Stimulated activated CD4-positive, alpha-beta T cell treated with anti-CD3 and anti-CD28 coated beads, Interleukin-4, amount 100 ng/mL, for 1 hour (primary cell): ENCODE data around the gene APP.
"Not testable (repeated sequence)": the region's sequence is repeated elsewhere in the genome, so short reads cannot be mapped to it uniquely, and the experiment has no call there.

Source experiments
- DNase-seq: peaks from one replicate; pipeline ENCODE4 v3.0.0-alpha.2; 2020

The APP gene

DNA sequence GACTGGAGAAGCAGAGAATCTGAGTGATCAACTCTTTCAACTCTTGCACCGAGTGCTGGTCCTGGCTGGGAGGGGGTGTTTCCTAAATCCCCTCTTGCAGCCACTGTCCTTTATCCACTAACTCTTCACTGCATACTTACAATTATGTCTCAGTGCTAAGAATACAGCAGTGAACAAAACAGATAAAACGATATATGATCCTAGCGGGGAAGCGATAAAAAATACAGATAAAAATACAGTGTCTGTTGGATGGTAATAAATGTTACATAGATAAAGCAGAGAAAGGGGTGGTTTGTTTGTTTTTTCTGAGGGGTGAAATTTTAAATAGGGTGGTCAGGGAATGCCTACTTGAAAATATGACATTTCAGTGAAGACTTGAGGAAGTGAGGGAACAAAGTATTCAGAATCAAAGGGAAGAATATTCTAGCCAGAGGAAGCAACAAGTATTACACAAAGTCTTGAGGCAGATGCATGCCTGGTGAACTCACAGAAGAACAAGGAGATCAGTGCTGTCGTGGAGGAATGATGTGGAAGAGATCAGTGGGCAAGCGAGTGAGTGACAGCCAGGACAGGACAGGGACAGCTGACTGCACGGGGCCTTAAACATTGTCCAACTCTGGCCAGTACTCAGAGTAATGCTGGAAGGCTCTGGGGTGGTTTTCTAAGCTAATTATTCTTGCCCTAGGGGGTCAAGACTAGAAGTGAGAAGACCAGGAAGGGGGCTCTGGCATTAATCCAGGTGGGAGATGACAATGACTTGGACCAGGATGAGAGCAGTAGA is 110.0 kb downstream of the APP start:
- no peak for DNase-seq

DNA sequence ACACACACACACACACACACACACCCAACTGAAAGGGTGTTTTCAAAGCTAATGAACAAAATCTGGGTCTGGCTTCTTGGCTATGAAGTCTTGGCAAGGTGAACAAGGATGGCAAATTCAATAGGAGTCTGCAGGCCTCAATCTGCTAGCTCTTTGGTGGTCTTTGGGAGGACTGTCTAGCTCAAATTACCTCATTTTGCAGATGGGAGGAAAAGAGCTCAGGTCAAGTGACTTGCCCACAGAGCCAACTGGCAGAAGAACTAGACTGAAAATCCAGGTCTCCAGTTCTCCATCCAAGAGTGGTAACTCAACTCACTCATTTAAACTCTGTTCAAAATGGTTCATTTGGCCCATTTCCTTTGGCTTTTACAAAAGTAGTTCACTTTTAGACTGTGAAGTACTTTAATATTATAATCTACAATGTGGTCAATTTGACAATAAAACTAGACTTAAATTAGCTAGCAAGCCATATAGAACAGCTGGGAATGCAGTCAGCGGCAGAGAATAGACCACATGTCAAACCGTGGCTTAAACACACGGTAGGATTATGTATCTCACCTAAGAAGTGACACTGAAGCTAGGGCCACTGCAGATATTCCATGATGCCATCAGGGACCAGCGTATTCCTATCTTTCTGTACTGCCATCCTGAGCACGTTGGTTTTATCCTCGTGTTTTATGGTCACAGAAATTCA is 112.9 kb downstream of the APP start:
- no peak for DNase-seq

DNA sequence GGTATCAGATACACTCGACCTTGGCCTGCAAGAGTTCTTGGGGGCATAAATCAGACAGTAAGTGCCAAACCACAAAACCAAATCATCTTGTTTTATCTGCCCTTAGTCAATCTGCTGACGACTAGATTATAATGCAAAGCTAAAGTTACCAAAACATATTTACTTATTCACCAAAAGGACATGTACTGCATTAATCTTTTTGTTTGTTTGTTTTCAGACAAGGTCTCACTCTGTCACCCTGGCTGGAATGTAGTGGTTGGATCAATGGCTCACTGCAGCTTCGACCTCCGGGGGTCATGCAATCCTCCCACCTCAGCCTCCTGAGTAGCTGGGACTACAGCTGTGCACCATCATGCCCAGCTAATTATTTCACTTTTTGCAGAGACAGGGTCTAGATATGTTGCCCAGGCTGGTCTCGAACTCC is 114.7 kb downstream of the APP start:
- no peak for DNase-seq

DNA sequence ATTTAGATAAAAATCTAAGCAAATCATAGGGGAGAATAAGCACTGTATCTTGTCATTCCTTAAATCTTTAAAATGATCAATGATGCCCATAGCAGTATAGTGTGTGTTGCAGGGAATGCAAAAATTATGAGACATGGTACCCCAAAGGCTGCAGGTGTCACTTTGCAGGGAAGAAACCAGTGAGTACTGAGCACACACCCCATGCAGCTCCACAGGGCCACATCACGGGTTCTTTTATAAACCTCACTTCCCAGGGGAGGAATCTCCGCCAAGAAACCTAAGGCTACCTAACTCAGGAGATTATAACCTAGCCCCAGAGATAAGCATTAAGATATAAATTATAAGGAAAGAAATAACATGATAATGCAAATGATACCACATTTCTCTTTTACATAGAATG is 115.6 kb downstream of the APP start:
- DNase-seq: no peak

DNA sequence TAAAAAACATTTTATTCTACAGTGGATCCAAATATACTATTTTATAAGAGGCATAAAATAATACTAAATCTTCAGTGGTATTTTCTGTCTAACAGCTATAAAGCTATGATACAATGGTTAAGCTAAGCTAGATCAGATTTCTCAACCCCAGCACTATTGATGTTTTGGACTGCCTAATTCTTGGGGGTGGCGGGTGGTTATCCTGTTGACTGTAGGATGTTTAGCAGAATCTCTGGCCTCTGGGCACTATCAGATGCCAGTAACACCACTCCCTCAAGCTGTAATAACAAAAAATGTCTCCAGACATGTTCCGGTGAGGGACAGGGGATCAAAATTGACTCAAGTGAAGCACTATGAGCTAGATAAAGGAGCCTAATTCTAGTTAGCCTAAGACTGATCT is 118.5 kb downstream of the APP start:
- DNase-seq: no peak

DNA sequence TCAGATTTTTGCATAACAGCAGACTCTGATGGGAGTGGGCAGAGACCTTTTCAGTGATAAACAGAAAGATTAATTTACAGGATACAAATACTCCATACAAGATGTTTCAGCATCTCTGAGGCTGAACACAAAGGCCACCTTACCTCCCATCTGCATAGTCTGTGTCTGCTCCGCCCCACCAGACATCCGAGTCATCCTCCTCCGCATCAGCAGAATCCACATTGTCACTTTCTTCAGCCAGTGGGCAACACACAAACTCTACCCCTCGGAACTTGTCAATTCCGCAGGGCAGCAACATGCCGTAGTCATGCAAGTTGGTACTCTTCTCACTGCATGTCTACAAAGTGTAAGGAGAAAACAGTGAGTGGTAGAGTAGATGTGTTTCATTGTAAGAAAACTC is 119.7 kb downstream of the APP start:
- DNase-seq: no peak

DNA sequence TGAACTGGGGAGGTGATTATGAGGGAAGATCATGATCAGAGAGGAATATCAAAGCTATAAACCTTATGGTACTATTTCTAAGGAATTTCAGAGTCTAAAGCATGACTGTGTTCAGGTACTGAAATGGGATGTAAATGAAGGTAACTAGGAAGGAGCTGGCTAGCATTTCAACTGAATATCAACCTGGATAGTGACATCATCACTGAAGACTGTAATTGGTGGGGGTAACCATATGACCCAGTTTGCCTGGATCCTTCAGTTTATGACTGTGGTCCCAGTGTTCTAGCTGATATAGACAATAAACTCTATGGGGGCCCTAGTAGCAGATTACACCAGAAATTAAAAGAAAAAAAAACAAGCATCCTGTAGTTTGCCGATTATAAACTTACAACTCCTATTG is 120.8 kb downstream of the APP start:
- DNase-seq: no peak

DNA sequence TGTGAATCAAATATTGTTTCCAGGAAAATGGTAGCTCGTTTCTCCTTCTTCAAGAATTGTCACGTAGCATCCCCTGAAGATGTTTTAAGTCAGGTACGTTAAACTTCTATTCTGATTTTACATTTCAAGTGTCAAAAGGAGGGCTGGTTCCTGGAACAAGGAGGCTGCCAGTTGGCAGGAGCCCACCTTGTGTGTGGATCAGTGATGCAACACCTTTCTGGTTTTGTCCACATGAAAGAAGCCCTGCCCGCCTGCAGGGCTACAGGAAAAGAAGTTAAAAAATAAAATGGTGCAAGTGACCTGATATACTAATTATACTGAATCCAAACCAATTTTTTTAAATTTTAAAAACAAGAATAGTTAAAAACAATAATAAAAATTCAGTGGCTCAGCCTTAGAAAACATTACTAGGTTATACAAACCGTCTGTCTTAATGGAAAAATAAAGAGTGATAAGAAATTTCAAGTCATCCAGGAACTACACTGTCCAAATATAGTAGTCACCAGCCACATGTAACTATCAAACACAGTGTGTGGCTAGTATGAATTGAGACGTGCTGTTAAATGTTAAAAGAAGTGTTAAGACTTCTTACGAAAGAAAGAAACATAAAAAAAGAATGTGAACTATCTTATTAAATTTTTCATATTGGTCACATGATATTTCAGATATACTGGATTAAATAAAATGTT is 123.1 kb downstream of the APP start:
- DNase-seq: no peak

DNA sequence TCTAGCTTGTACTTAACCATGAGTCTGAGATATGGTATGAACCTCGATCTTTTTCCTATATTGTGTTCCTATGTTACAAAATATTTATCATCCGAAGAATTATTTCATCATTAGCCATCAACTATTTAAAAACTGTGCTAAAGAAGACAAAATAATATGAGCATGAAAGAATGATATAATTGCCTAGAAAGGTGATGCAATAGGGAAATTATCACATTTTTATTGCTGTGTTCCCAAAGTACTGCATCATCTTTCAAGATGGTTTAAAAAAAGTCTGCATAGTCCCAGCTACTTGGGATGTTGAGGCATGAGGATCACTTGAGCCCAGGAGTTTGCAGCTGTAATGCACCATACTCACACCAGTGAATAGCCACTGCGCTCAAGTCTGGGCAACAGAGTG is 126.7 kb downstream of the APP start:
- DNase-seq: no peak

DNA sequence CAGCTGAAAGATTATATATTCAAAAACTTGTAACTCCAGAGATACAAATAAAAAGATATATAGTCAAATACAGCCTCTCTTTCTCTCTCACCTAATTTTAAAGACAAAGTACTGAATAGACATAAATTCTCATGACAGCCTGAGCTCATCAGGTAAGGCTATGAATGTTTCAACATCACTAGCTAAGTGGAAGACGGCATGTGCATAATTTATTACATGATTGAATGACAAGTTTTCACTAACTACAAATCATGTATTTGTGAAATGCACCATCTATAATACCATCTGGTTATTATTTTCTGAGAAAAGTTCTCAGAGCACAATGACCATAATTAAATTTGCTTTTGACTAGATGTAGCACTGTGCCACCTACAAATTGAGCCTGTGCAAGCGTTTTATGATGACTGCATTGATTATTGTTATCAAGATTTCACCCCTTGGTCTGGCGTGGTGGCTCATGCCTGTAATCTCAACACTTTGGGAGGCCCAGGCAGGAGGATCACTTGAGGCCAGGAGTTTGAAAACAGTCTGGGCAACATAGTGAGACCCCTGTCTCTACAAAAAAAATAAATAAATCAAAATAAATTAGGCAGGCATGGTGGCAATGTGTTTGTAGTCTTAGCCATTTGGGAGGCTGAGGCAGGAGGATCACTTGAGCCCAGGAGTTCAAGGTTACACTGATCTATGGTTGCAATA is 128.2 kb downstream of the APP start:
- DNase-seq: no peak

DNA sequence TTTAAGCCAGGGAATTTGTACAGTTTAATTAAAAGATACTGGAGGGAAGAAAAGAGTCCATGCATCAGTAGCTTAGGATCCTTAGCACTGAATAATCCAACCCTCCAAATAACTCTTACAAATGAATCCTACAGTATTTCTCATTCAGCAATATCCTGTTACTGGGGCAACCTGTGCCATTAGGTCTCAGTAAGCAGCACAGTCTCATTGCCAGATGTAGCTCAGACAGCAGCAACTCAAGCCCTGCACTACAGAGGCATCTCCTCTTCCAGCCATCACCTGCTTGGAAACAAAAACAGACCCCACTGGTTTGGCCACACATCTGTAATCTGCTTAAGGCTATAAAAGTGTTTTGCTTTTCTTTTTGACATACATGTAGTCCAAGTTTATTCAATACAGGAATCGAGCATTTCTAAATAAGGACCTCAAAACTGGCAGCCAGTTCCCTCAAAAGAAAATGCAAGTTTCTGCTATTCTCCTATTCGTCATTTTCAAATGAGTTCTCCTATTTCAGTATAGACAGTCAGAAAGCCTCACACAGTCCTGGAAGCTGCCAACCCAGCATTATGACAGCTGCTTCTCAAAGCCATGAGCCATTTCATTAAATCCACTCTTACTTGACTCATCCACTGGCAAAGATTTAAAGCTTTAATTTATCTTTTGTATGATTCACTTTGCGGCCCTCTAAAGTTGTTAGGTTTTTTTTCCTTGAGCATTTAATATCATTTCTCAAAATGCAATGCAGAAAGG is 129.0 kb downstream of the APP start:
- DNase-seq: no peak

DNA sequence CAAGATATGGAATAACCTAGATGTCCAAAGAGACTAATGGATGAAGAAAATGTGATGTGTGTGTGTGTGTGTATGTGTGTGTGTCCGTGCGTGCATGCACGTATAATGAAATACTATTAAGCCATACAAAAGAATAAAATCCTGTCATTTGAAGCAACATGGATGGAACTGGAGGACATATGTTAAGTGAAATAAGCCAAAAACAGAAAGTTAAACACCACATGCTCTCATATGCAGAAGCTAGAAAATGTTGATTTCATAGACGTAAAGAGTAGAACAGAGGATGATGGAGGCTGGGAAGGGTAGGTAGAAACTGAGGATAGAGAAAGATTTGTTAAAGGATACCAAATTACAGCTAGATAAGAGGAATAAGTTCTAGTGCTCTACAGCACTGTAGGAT is 133.7 kb downstream of the APP start:
- no peak for DNase-seq

DNA sequence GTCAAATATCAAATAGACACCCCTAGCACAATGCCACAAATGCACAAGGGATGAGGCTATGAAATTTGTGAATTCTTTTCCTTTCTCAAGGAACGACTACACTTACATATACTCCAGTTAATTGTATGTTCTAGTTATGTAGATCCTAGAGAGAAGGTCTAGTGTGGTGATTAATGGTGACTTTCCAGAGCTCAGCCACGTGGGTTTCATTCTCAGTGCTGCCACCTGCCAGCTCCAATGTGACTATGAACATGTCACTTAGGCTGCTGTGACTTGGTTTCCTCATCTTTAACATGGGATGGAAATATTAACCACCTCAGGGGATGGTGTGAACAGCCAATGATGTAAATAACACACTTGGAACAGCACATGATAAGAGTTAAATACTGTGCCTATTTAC is 138.3 kb downstream of the APP start:
- no peak for DNase-seq

DNA sequence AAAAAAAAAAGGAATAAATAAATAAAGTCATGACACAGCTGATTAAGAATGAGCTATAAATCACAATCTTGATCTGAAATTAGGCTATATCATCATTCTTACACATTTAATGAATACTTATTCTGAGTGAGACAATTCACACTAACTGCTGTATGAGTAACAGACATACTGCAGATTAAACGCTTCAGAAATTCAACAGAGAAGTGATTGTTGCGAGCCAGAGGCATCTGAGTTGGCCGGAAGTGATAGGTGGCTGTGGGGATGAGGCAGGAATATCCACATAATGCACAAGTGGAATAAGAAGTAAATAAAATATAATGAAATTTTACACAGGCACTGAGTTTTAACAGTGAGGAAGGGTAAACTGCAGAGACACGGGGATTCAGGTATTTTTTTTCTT is 142.4 kb downstream of the APP start:
- DNase-seq: no peak

DNA sequence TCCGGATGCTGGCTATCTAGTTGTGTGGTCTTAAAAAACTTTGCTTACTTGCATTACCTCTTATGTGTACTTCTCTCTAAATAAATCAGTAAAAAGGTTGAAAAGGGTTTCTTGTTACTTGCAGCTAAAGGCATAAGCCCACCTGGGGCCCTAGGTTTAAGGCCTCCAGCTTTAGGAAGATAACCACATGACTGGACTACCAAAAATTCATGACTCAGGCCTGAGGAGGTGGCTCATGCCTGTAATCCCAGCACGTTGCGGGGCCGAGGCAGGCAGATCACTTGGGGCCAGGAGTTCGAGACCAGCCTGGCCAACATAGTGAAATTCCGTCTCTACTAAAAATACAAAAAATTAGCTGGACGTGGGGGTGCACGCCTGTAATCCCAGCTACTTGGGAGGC is 142.9 kb downstream of the APP start:
- DNase-seq: no peak

DNA sequence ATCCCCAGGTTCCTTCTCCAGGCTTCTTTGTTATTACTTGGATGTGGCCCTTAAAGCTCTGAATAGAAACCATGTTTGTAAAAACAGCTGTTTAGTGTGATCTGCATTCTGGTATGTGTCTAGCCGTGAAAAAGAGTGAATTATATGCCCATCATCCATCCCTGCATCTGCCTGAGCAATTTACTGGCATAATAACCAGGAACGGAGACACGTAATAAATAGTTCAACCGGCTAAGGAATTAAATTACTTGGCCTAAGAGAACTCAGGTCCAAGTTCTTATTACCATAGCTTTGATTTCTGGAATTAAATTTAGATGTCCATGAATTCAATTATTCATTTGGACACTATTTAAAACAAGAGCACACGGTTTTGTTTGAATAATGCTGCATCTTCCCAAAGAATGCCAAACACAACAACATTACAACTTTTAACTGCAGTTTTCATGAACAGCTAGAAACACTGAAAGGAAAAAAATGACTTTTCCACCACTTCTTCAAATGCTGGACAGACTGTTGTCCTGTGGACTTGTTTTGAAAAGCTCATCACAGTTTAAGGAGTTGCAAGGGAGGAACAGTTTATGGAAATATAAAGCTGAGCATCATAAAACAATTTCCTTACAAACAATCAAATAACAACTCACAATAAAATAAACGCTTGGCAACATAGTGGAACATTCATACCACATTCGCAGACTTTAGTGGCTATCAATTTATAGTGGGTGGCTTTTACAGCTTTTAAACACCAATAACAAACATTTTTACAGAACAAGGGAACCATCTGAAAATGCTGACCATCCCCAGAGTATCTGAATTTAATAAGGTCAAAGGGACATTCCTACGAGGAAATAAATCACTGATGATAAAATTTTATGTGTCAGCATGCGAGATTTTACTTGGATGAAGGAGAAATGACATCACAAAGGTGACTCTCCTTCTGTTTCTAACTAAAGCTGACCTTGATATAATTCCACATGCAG is 144.7 kb downstream of the APP start:
- no peak for DNase-seq

DNA sequence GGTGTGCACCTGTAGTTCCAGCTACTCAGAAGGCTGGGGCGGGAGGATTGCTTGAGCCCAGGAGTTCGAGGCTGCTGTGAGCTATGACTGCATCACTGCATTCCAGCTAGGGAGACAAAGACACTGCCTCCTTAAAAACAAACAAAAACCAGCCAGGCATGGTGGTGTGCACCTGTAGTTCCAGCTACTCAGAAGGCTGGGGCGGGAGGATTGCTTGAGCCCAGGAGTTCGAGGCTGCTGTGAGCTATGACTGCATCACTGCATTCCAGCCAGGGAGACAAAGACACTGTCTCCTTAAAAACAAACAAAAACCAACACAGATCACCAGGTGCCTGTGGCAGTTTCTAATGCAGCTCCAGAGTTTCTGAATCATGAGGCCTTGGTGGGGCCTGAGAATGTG is 147.2 kb downstream of the APP start:
- not testable (repeated sequence) for DNase-seq

DNA sequence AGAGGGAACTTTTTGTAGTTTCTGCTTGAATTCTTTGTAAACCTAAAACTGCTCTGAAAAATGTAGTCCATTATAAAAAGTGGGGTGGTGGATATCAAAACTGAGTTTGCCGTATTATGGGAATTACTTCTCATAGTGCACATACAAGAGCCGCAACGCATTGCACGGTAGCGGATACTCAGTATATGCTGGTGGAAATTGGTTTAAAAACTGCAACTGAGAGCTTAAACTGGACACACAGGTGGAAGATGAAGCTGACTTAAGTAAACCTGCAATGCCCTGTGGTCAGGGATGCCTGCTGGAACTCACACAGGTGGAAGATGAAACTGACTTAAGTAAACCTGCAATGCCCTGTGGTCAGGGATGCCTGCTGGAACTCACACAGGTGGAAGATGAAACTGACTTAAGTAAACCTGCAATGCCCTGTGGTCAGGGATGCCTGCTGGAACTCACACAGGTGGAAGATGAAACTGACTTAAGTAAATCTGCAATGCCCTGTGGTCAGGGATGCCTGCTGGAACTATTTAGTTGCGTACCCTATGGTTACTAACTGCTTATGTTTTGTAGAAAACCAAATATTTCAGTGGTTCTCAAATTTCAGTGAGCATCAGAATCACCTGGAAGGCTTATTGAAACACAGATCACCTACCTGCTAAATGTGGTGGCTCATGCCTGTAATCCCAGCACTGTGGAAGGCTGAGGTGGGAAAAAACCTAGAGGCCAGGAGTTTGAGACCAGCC is 147.8 kb downstream of the APP start:
- not testable (repeated sequence) for DNase-seq

DNA sequence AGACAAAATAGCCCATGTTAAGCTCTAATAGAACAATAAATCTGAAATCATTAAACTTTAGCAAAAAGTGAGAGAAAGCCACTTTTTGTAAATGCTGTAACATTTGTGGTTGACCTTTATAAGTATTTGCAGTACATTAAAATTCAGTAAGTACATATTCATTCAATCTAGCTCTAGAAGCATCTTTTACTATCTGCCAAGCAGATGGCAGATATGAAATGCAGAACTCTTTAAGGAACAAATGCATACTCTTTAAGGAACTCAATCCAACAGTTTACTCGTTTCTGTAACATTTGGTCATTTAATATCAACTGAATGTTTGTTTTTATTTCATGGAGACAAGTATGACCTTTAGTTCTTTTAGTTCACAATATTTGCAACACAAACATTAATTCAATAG is 150.1 kb downstream of the APP start:
- DNase-seq: no peak

DNA sequence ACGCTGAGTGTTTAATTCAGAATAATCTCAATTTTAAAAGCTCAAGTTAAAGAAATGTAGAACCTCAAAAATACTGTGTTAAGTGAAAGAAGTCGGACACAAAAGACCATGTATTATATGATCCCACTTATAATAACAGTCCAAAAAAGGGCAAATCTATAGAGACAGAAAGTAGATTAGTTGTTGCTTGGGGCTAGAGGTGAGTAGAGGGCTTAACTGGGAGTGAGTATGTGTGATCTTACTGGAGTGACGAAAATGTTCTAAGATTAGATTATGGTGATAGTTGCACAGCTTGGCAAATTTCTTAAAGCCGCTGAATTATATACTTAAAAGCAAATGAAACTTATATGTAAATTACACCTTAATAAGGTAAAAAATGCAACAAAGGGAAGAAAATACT is 150.5 kb downstream of the APP start:
- DNase-seq: no peak

DNA sequence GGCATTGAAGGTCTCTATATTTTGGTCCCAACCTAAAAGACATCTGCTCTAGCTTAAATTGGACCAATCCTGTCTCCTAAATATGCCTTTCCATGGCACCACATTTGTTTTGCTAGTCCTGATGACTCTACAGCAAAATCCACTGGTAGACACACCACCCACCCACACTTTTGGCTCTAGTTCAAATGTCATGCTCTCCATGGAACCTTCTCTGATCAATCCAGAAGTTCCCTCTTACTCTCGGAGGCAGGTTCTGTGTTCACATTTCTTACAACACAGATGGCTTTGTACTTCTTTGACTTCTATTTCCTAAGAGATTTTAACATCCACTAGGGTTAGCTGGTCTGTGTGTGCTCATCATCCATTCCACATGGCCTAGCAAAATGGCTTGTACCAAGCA is 151.3 kb downstream of the APP start:
- DNase-seq: no peak
